ENCODE measurements around the gene SAMD11.
"Not testable (repeated sequence)": the region's sequence is repeated elsewhere in the genome, so short reads cannot be mapped to it uniquely, and the experiment has no call there.

SAMD11 gene

GRCh38 chr1:944341-945325 lies 20.9 kb downstream of the SAMD11 start:
- WGBS, result 73% methylated on average over 28 of the region's 28 CpGs
- no peak overlapping the region for H3K27ac ChIP-seq (ENCODE audit: low read depth, low read length)
- no peak overlapping the region for H3K4me3 ChIP-seq (ENCODE audit: low read length)
- H3K4me1 ChIP-seq (ENCODE audit: insufficient read depth, low read length), result peaks cover 11% of the 10 kb centered on the region
- H3K9me3 ChIP-seq (ENCODE audit: insufficient read depth, low read depth, low read length), result no peaks in the 10 kb centered on the region
- H3K9ac ChIP-seq (ENCODE audit: low read depth, low read length), result no peak overlapping the region
- H3K27me3 ChIP-seq (ENCODE audit: insufficient read depth, low read length), result peaks cover 42% of the 10 kb centered on the region
- peaks cover 51% of the 10 kb centered on the region for H3K36me3 ChIP-seq (ENCODE audit: insufficient read depth, low read length)

GRCh38 chr1:945688-946556 lies 22.2 kb downstream of the SAMD11 start:
- H3K36me3 ChIP-seq (ENCODE audit: insufficient read depth, low read length), result peaks cover 64% of the 10 kb centered on the region
- 96% methylated on average over 29 of the region's 29 CpGs for WGBS
- H3K27me3 ChIP-seq (ENCODE audit: insufficient read depth, low read length), result peaks cover 30% of the 10 kb centered on the region
- H3K4me1 ChIP-seq (ENCODE audit: insufficient read depth, low read length), result peaks cover 8% of the 10 kb centered on the region; the same call in 1 of the 2 replicates
- no peak overlapping the region for H3K4me3 ChIP-seq (ENCODE audit: low read length)
- no peak overlapping the region for H3K9ac ChIP-seq (ENCODE audit: low read depth, low read length)
- no peak overlapping the region for H3K27ac ChIP-seq (ENCODE audit: low read depth, low read length)
- H3K9me3 ChIP-seq (ENCODE audit: insufficient read depth, low read depth, low read length), result no peaks in the 10 kb centered on the region

DNA sequence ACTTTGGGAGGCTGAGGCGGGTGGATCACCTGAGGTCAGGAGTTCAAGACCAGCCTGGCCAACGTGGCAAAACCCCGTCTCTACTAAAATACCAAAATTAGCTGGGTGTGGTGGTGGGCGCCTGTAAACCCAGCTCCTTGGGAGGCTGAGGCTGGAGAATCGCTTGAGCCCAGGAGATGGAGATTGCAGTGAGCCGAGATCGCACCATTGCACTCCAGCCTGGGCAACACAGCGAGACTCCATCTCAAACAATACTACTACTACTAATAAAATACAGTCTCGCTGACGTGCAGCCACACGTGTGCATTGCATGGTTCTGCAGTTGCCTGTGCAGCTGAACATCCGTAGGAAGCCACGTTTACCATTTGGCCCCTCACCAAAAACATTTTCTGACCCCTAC lies 23.1 kb downstream of the SAMD11 start:
- WGBS, result 92% methylated on average over 13 of the region's 13 CpGs
- not testable (repeated sequence) for H3K9me3 ChIP-seq (ENCODE audit: insufficient read depth, low read depth, low read length); H3K4me3 ChIP-seq (ENCODE audit: low read length); H3K9ac ChIP-seq (ENCODE audit: low read depth, low read length); H3K27ac ChIP-seq (ENCODE audit: low read depth, low read length); H3K4me1 ChIP-seq (ENCODE audit: insufficient read depth, low read length)
- Histone ChIP-seq H3K27me3 (ENCODE audit: insufficient read depth, low read length) (peaks cover 21% of the 10 kb centered on the region), H3K36me3 (ENCODE audit: insufficient read depth, low read length) (peaks cover 69% of the 10 kb centered on the region)

DNA sequence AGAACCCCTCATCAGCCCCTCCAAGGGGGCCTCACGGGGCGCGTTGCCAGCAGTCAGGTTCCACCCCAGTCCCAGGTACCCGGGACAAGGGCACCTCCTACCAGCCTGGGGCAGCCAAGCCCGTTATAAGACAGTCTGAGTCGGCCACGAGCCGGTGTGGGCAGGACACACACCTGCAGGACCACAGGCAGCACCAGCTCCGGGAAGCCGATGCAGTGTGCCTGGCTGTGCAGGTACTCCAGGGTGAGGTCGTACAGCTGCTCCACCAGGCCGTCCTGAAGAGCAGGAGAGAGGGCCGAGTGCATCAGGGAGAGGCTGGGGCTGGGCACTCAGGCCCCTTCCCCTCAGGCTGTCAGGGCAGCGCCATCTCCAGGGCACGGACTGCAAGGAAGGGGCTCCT lies 24.2 kb downstream of the SAMD11 start:
- WGBS, result 95% methylated on average over 15 of the region's 15 CpGs
- Histone ChIP-seq H3K9ac (ENCODE audit: low read depth, low read length) (no peak overlapping the region), H3K27me3 (ENCODE audit: insufficient read depth, low read length) (peaks cover 10% of the 10 kb centered on the region), H3K9me3 (ENCODE audit: insufficient read depth, low read depth, low read length) (no peaks in the 10 kb centered on the region), H3K36me3 (ENCODE audit: insufficient read depth, low read length) (peaks cover 81% of the 10 kb centered on the region), H3K4me3 (ENCODE audit: low read length) (no peak overlapping the region), H3K4me1 (ENCODE audit: insufficient read depth, low read length) (peaks cover 5% of the 10 kb centered on the region; the same call in 1 of the 2 replicates), H3K27ac (ENCODE audit: low read depth, low read length) (no peak overlapping the region)

GRCh38 chr1:950268-950667 lies 26.5 kb downstream of the SAMD11 start:
- Histone ChIP-seq H3K4me3 (ENCODE audit: low read length) (no peak overlapping the region), H3K9me3 (ENCODE audit: insufficient read depth, low read depth, low read length) (no peaks in the 10 kb centered on the region), H3K27me3 (ENCODE audit: insufficient read depth, low read length) (no peaks in the 10 kb centered on the region), H3K27ac (ENCODE audit: low read depth, low read length) (no peak overlapping the region), H3K9ac (ENCODE audit: low read depth, low read length) (no peak overlapping the region), H3K4me1 (ENCODE audit: insufficient read depth, low read length) (no peaks in the 10 kb centered on the region), H3K36me3 (ENCODE audit: insufficient read depth, low read length) (peaks cover 92% of the 10 kb centered on the region)
- WGBS, result 94% methylated on average over 9 of the region's 9 CpGs

- Histone ChIP-seq H3K4me3 (ENCODE audit: low read length) (no peak overlapping the region), H3K36me3 (ENCODE audit: insufficient read depth, low read length) (peaks cover 92% of the 10 kb centered on the region), H3K27me3 (ENCODE audit: insufficient read depth, low read length) (no peaks in the 10 kb centered on the region), H3K4me1 (ENCODE audit: insufficient read depth, low read length) (no peaks in the 10 kb centered on the region), H3K9me3 (ENCODE audit: insufficient read depth, low read depth, low read length) (no peaks in the 10 kb centered on the region), H3K9ac (ENCODE audit: low read depth, low read length) (no peak overlapping the region), H3K27ac (ENCODE audit: low read depth, low read length) (no peak overlapping the region)
- 96% methylated on average over 23 of the region's 23 CpGs for WGBS
Measured at GRCh38 chr1:950881-951280, 27.2 kb downstream of the SAMD11 start.

DNA sequence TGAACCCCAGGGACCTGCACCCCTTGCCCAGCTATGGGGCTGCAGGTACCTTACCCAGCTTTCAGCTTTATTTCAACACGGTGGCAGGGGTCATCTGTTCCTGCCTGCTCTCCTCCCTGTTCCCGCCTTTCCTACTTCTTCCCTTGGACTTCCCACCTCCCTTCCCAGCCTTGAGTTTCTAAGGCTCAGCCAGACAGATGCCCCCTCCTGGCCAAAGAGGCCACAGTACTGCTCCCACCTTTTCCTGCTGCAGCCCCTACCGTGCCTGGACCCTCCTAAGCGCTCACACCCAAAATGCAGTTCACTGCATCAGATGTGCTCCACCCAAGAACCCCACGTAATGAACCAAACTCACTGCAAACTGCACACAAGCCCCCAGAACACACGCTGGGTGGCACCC lies 27.6 kb downstream of the SAMD11 start:
- Histone ChIP-seq H3K4me3 (ENCODE audit: low read length) (no peak overlapping the region), H3K27me3 (ENCODE audit: insufficient read depth, low read length) (no peaks in the 10 kb centered on the region), H3K27ac (ENCODE audit: low read depth, low read length) (no peak overlapping the region), H3K4me1 (ENCODE audit: insufficient read depth, low read length) (no peaks in the 10 kb centered on the region), H3K9me3 (ENCODE audit: insufficient read depth, low read depth, low read length) (no peaks in the 10 kb centered on the region), H3K9ac (ENCODE audit: low read depth, low read length) (no peak overlapping the region), H3K36me3 (ENCODE audit: insufficient read depth, low read length) (peaks cover 92% of the 10 kb centered on the region)
- WGBS, result 76% methylated on average over 6 of the region's 6 CpGs

GRCh38 chr1:952201-952600 lies 28.5 kb downstream of the SAMD11 start:
- 95% methylated on average over 15 of the region's 15 CpGs for WGBS
- Histone ChIP-seq H3K4me3 (ENCODE audit: low read length) (no peak overlapping the region), H3K36me3 (ENCODE audit: insufficient read depth, low read length) (peaks cover 94% of the 10 kb centered on the region), H3K27ac (ENCODE audit: low read depth, low read length) (no peak overlapping the region), H3K4me1 (ENCODE audit: insufficient read depth, low read length) (no peaks in the 10 kb centered on the region), H3K27me3 (ENCODE audit: insufficient read depth, low read length) (no peaks in the 10 kb centered on the region), H3K9ac (ENCODE audit: low read depth, low read length) (no peak overlapping the region), H3K9me3 (ENCODE audit: insufficient read depth, low read depth, low read length) (no peaks in the 10 kb centered on the region)

- Histone ChIP-seq H3K27me3 (ENCODE audit: insufficient read depth, low read length) (no peaks in the 10 kb centered on the region), H3K9ac (ENCODE audit: low read depth, low read length) (no peak overlapping the region), H3K27ac (ENCODE audit: low read depth, low read length) (no peak overlapping the region), H3K4me1 (ENCODE audit: insufficient read depth, low read length) (no peaks in the 10 kb centered on the region), H3K9me3 (ENCODE audit: insufficient read depth, low read depth, low read length) (no peaks in the 10 kb centered on the region), H3K4me3 (ENCODE audit: low read length) (no peak overlapping the region), H3K36me3 (ENCODE audit: insufficient read depth, low read length) (peaks cover 92% of the 10 kb centered on the region)
- 94% methylated on average over 7 of the region's 7 CpGs for WGBS
Measured at GRCh38 chr1:952603-953002, 28.9 kb downstream of the SAMD11 start.

DNA sequence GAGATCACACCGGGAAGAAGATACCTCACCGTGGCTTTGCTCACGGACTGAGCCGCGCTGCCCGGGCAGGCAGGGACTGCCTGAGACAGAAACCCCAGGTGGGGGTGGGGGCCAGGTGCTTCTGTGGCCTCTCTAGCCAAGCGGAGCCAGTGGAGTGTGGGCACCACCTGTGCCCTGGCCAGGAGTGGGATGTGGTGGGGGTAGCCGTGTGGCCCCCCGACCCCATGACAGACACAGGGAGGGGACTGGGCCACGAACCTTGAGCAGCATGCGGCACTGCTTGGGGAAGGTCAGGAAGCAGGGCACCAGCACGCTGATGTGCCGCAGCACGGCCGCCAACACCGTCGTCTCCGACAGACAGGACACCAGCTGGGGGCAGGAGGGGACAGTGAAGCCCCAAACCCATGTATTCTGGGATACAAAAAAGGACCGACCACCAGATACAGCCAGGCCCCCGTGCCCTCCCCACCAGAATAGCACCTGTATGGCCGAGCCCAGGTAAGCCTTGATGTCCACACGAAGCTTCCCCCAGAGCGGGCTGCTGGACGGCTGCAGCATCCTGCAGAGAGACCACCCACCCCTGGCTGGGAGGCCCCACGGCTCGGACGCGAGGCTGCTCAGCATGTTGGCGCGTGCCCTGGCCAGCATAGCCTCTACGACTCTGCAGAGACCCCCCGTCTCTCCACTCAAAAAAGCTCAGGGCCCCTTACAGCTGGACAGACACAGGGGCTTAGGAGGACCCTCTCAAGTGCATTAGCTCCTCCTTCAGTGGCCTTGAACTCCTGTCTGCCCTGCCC lies 30.0 kb downstream of the SAMD11 start:
- Histone ChIP-seq H3K9me3 (ENCODE audit: insufficient read depth, low read depth, low read length) (no peaks in the 10 kb centered on the region), H3K36me3 (ENCODE audit: insufficient read depth, low read length) (peaks cover 84% of the 10 kb centered on the region), H3K4me3 (ENCODE audit: low read length) (no peak overlapping the region), H3K9ac (ENCODE audit: low read depth, low read length) (no peak overlapping the region), H3K4me1 (ENCODE audit: insufficient read depth, low read length) (no peaks in the 10 kb centered on the region), H3K27ac (ENCODE audit: low read depth, low read length) (no peak overlapping the region), H3K27me3 (ENCODE audit: insufficient read depth, low read length) (no peaks in the 10 kb centered on the region)
- WGBS, result 92% methylated on average over 32 of the region's 32 CpGs

Measured in HUES64 (cell line).